ENCODE data around the gene MAN1B1.

Gene MAN1B1

DNA sequence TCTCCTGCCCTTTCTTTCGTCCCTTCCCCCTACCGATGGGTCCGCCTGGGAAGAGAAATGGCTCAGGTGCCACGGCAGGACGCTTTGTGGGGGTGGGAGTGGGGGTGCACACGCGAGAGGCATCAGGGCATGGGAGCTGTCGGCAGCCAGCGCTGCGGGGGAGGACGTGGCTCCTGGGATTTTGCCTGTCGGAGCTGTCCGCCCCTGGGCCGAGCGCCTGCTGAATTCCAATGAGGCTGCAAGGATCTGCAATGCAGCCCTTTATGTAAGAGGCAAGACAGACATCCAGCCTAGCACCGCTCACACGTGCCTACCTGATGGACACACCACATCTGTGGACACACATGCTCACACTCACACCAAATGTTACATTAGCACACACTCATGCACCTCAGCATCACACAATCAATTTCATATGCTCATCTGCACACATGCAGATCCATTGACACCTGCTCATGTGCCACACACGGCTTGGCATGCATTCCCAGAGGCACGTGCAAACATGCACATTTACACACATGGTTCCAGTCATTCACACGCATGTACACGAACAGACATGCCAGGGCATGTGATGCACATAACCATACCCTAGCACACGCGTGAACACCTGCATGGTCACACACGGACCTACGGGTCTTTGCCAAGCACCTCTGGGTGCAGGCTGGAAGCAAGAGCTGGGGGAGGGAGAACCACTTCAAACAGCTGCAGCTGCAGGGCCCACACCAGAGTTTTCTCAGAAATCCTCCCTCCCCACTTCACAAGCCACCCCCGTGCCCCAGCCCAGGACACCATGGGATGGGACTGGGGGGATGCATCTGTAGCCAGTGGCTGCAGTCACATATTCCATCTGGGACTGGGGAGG lies 53.6 kb downstream of the MAN1B1 start:
- Histone ChIP-seq H3K36me3 (ENCODE audit: low read depth) (no peaks in the 10 kb centered on the region), H3K27ac (ENCODE audit: poor library complexity, severe bottlenecking) (no peak overlapping the region), H3K9me3 (ENCODE audit: severe bottlenecking) (no peaks in the 10 kb centered on the region), H3K27me3 (ENCODE audit: insufficient read depth, poor library complexity, severe bottlenecking) (peaks cover 53% of the 10 kb centered on the region), H3K4me3 (ENCODE audit: severe bottlenecking) (no peak overlapping the region), H3K4me1 (ENCODE audit: insufficient read depth, poor library complexity, severe bottlenecking) (no peaks in the 10 kb centered on the region)
- DNase-seq (ENCODE audit: low spot score), result peak; percentile 62
- ATAC-seq (ENCODE audit: low read depth), result no peak
- TF ChIP-seq, protein P1, sequence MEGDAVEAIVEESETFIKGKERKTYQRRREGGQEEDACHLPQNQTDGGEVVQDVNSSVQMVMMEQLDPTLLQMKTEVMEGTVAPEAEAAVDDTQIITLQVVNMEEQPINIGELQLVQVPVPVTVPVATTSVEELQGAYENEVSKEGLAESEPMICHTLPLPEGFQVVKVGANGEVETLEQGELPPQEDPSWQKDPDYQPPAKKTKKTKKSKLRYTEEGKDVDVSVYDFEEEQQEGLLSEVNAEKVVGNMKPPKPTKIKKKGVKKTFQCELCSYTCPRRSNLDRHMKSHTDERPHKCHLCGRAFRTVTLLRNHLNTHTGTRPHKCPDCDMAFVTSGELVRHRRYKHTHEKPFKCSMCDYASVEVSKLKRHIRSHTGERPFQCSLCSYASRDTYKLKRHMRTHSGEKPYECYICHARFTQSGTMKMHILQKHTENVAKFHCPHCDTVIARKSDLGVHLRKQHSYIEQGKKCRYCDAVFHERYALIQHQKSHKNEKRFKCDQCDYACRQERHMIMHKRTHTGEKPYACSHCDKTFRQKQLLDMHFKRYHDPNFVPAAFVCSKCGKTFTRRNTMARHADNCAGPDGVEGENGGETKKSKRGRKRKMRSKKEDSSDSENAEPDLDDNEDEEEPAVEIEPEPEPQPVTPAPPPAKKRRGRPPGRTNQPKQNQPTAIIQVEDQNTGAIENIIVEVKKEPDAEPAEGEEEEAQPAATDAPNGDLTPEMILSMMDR (IDR thresholded peaks at IDR 0.05; ENCODE audit: poor library complexity, severe bottlenecking), result no peak

DNA sequence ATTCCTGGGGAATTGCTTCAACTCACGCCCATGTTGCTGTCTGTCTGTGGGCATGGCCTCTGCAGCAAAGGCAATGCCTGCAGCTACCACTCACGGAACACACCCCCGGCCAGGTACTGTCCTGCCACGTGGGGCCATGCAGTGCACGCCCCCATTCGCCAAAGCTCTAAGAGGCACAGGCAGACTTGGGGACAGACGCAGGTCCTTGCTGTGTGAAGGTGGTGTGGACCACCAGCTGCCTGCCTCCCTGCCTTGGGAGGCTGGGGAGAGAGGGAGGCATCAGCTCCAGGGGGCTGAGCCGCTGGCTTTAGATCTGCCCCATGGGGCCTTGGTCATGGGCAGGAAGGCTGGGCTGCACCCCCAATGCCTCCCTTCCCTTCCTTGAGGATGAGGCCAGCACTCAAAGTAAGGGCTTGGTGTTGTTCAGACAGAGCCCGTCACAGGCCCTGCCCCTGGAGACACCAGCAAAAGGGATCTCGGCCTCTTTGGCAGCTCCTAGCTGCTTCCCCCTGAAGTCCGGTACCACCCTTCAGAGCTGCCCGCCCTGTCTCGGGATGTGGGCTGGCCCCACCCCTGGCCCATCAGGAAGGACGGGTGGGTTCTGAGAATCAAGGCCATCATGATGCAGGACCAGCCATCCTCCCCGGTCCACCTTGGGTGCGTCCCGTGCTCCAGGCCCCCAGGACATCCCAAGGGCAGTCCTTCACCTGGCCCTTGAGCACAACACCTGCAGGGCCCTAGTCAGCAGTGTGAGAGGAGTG lies 54.4 kb downstream of the MAN1B1 start:
- ATAC-seq (ENCODE audit: low read depth), result no peak
- TF ChIP-seq, protein P1 (IDR thresholded peaks at IDR 0.05; ENCODE audit: poor library complexity, severe bottlenecking), result no peak

DNA sequence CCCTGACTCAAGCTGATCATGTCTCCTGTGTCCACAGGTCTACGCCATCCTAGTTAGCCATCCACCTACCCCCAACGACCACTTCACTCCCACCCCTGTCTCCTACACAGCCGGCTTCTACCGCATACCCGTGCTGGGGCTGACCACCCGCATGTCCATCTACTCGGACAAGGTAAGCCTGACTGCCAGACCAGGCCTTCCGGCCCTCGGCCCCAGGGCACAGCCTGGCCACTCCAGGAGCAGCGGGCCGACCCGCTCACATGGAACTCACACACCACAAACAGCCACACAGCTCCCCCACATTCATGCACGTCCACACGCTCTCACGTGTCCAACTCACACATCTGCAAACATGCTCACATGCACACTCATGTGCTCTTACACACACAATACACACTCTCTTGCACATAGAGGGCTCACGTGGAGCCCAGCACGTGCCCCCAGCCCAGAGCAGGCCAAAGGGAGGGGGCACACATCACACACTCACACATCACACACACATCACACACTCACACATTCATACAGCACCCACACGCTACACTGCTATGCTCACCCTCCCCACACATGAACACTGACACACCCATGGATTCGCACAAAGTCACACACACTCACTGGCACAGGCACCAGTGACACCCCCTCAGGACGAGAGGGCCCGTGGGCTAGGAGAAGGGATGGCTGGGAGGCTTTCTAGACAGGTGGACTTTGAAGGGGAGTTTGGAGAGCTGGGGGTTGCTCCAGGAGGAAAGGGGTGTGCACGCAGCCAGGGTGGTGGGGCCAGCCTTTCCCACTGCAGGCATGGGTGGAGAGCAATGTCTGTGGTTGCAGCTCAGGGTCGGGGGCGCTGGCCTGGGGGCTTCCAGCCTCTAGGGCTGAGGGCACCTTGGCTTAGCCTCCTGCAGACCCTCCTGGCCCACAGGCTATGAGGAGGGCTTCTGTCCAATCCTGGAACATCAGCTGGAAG lies 55.5 kb downstream of the MAN1B1 start:
- no peaks in the 10 kb centered on the region for H3K9me3 ChIP-seq (ENCODE audit: severe bottlenecking)
- no peaks in the 10 kb centered on the region for H3K36me3 ChIP-seq (ENCODE audit: low read depth)
- no peak overlapping the region for H3K27ac ChIP-seq (ENCODE audit: poor library complexity, severe bottlenecking)
- no peaks in the 10 kb centered on the region for H3K4me1 ChIP-seq (ENCODE audit: insufficient read depth, poor library complexity, severe bottlenecking)
- ATAC-seq (ENCODE audit: low read depth) (no peak), DNase-seq (ENCODE audit: low spot score) (peak; percentile 51)
- TF ChIP-seq, protein P1 (IDR thresholded peaks at IDR 0.05; ENCODE audit: poor library complexity, severe bottlenecking), result no peak
- no peak overlapping the region for H3K4me3 ChIP-seq (ENCODE audit: severe bottlenecking)
- peaks cover 51% of the 10 kb centered on the region for H3K27me3 ChIP-seq (ENCODE audit: insufficient read depth, poor library complexity, severe bottlenecking)

More for the DNA sequence above, 54.4 kb downstream of the MAN1B1 start:
- Histone ChIP-seq H3K4me1 (ENCODE audit: insufficient read depth, poor library complexity, severe bottlenecking) (no peaks in the 10 kb centered on the region), H3K4me3 (ENCODE audit: severe bottlenecking) (no peak overlapping the region), H3K9me3 (ENCODE audit: severe bottlenecking) (no peaks in the 10 kb centered on the region), H3K27me3 (ENCODE audit: insufficient read depth, poor library complexity, severe bottlenecking) (peaks cover 55% of the 10 kb centered on the region), H3K27ac (ENCODE audit: poor library complexity, severe bottlenecking) (no peak overlapping the region), H3K36me3 (ENCODE audit: low read depth) (no peaks in the 10 kb centered on the region)
- peak; percentile 59 for DNase-seq (ENCODE audit: low spot score)

DNA sequence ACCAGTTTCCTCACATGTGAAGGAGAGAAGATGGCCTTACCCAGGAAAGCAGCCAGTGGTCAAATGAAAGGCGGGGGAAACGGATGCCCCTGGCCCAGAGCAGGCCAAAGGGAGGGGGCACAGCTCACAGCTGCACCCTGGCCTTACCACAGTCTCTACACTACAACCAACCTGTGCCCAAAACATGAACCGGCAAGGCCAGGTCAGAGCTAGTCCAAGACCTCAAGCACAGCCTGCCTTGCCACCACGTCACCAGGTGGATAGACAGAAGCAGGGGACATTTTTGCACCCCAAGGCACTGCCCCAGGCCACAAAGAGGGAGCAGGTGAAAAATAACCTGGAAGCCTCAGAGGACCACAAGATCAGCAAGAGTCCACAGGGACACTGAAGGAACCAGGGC lies 56.7 kb downstream of the MAN1B1 start:
- no peaks in the 10 kb centered on the region for H3K9me3 ChIP-seq (ENCODE audit: severe bottlenecking)
- no peak for ATAC-seq (ENCODE audit: low read depth)
- H3K27me3 ChIP-seq (ENCODE audit: insufficient read depth, poor library complexity, severe bottlenecking), result peaks cover 38% of the 10 kb centered on the region
- H3K27ac ChIP-seq (ENCODE audit: poor library complexity, severe bottlenecking), result no peak overlapping the region
- no peaks in the 10 kb centered on the region for H3K4me1 ChIP-seq (ENCODE audit: insufficient read depth, poor library complexity, severe bottlenecking)
- TF ChIP-seq, protein P1 (IDR thresholded peaks at IDR 0.05; ENCODE audit: poor library complexity, severe bottlenecking), result no peak
- no peak for DNase-seq (ENCODE audit: low spot score)
- H3K36me3 ChIP-seq (ENCODE audit: low read depth), result no peaks in the 10 kb centered on the region
- H3K4me3 ChIP-seq (ENCODE audit: severe bottlenecking), result no peak overlapping the region
